GM18520 (cell line): ENCODE data around the gene RNF115.
"Not testable (repeated sequence)": the region's sequence is repeated elsewhere in the genome, so short reads cannot be mapped to it uniquely, and the experiment has no call there.

Experiments
- ATAC-seq: cut with Tn5 transposase; IDR thresholded peaks from one replicate; pipeline ENCODE4 v1.9.1; 2021; ENCODE audit not compliant: unreplicated experiment

Gene RNF115

GRCh38 chr1:145823565-145824498 is at the start of gene RNF115, which contains the start of gene POLR3C:
Gene RNF115, minus strand, starts transcription at chr1:145824095. Its CDS starts 222 bp downstream, at chr1:145823873.
Gene POLR3C, plus strand, starts transcription at chr1:145824200. Its CDS starts 1,577 bp downstream, at chr1:145825777.
- peak; percentile 80 for ATAC-seq

GRCh38 chr1:145871994-145872924 is 48.4 kb upstream of the RNF115 start:
- no peak for ATAC-seq

GRCh38 chr1:145868232-145868631 is 44.3 kb upstream of the RNF115 start:
- no peak for ATAC-seq

GRCh38 chr1:145863282-145864018 is 39.6 kb upstream of the RNF115 start:
- ATAC-seq: no peak

- ATAC-seq: peak; percentile 57
Measured at GRCh38 chr1:145859491-145860023, 35.7 kb upstream of the RNF115 start.

- peak; percentile 80 for ATAC-seq
Measured at GRCh38 chr1:145858901-145859490, 35.1 kb upstream of the RNF115 start, which contains the start of gene PIAS3. Gene PIAS3, minus strand, starts transcription at chr1:145859081. Its CDS starts 91 bp downstream, at chr1:145858990.

GRCh38 chr1:145858238-145858900 is 34.5 kb upstream of the RNF115 start:
- no peak for ATAC-seq

- ATAC-seq: no peak
Measured at GRCh38 chr1:145857170-145857569, 33.3 kb upstream of the RNF115 start.

- ATAC-seq: no peak
Measured at GRCh38 chr1:145855426-145855948, 31.6 kb upstream of the RNF115 start.

- ATAC-seq: no peak
Measured at GRCh38 chr1:145849356-145850160, 25.7 kb upstream of the RNF115 start.

- ATAC-seq: no peak
Measured at GRCh38 chr1:145847827-145848226, 23.9 kb upstream of the RNF115 start.

GRCh38 chr1:145846201-145846612 is 22.3 kb upstream of the RNF115 start:
- ATAC-seq: no peak

GRCh38 chr1:145845514-145846161 is 21.7 kb upstream of the RNF115 start, which contains the start of gene NUDT17:
Gene NUDT17, plus strand, starts transcription at chr1:145845630. Its CDS starts 11 bp downstream, at chr1:145845641.
- ATAC-seq: peak; percentile 37

GRCh38 chr1:145845144-145845513 is 21.2 kb upstream of the RNF115 start:
- peak; percentile 44 for ATAC-seq

GRCh38 chr1:145843031-145843430 is 19.1 kb upstream of the RNF115 start:
- no peak for ATAC-seq

- no peak for ATAC-seq
Measured at GRCh38 chr1:145837656-145838055, 13.8 kb upstream of the RNF115 start.

GRCh38 chr1:145830810-145831209 is 6.9 kb upstream of the RNF115 start:
- ATAC-seq: not testable (repeated sequence)
